ENCODE data around the gene STX18.

Gene STX18

GRCh38 chr4:4401036-4401435 is 140.8 kb downstream of the STX18 start:
- H3K4me1 ChIP-seq (ENCODE audit: control insufficient read depth in 5 of 5, insufficient read depth in 5 of 5, low read length in 5 of 5), result no peaks in the 10 kb centered on the region
- no peak overlapping the region for H3K27ac ChIP-seq (ENCODE audit: low read depth, low read length)
- no peak overlapping the region for H3K9ac ChIP-seq (ENCODE audit: low read length in 5 of 5)
- H3K9me3 ChIP-seq (ENCODE audit: control insufficient read depth in 5 of 5, low read length in 5 of 5), result peaks cover 0 to 10% (median 3%) of the 10 kb centered on the region in 5 donors
- no peaks in the 10 kb centered on the region for H3K36me3 ChIP-seq (ENCODE audit: control insufficient read depth in 5 of 5, insufficient read depth in 5 of 5, low read length in 5 of 5)
- H3K4me3 ChIP-seq (ENCODE audit: low read depth in 1 of 5, low read length in 5 of 5), result no peak overlapping the region
- peaks cover 9 to 46% (median 43%) of the 10 kb centered on the region in 5 donors for H3K27me3 ChIP-seq (ENCODE audit: control insufficient read depth in 5 of 5, insufficient read depth in 4 of 5, low read length in 5 of 5)

DNA sequence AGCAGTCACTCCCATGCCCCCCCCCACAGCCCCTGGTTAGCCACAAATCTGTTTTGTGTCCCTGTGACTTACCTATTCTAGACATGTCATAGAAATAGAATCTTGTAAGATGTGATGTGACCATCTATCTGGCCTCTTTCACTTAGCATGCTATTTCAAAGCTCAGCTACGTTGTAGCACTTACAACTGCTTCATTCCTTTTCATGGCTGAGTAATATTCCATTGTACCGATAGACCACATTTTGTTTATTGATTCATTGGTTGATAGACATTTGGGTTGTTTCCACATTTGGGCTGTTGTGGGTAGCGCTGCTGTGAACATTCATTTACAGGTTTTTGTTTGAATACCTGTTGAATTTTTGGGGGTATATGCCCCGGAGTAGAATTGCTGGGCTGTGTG is 143.4 kb downstream of the STX18 start:
- Histone ChIP-seq H3K9ac (ENCODE audit: low read length in 5 of 5) (no peak overlapping the region), H3K27ac (ENCODE audit: low read depth, low read length) (no peak overlapping the region), H3K36me3 (ENCODE audit: control insufficient read depth in 5 of 5, insufficient read depth in 5 of 5, low read length in 5 of 5) (no peaks in the 10 kb centered on the region), H3K4me3 (ENCODE audit: low read depth in 1 of 5, low read length in 5 of 5) (no peak overlapping the region), H3K4me1 (ENCODE audit: control insufficient read depth in 5 of 5, insufficient read depth in 5 of 5, low read length in 5 of 5) (no peaks in the 10 kb centered on the region), H3K27me3 (ENCODE audit: control insufficient read depth in 5 of 5, insufficient read depth in 4 of 5, low read length in 5 of 5) (peaks cover 17 to 53% (median 48%) of the 10 kb centered on the region in 5 donors), H3K9me3 (ENCODE audit: control insufficient read depth in 5 of 5, low read length in 5 of 5) (peaks cover 0 to 10% (median 3%) of the 10 kb centered on the region in 5 donors)

- no peaks in the 10 kb centered on the region for H3K36me3 ChIP-seq (ENCODE audit: control insufficient read depth in 5 of 5, insufficient read depth in 5 of 5, low read length in 5 of 5)
- H3K9ac ChIP-seq (ENCODE audit: low read length in 5 of 5), result no peak overlapping the region
- no peaks in the 10 kb centered on the region for H3K4me1 ChIP-seq (ENCODE audit: control insufficient read depth in 5 of 5, insufficient read depth in 5 of 5, low read length in 5 of 5)
- peaks cover 19 to 51% (median 48%) of the 10 kb centered on the region in 5 donors for H3K27me3 ChIP-seq (ENCODE audit: control insufficient read depth in 5 of 5, insufficient read depth in 4 of 5, low read length in 5 of 5)
- H3K9me3 ChIP-seq (ENCODE audit: control insufficient read depth in 5 of 5, low read length in 5 of 5), result peaks cover 0 to 10% (median 3%) of the 10 kb centered on the region in 5 donors
- no peak overlapping the region for H3K4me3 ChIP-seq (ENCODE audit: low read depth in 1 of 5, low read length in 5 of 5)
- no peak overlapping the region for H3K27ac ChIP-seq (ENCODE audit: low read depth, low read length)
Observed at GRCh38 chr4:4397441-4397819, 144.4 kb downstream of the STX18 start.

GRCh38 chr4:4396628-4397440 is 145.0 kb downstream of the STX18 start:
- Histone ChIP-seq H3K9ac (ENCODE audit: low read length in 5 of 5) (no peak overlapping the region), H3K9me3 (ENCODE audit: control insufficient read depth in 5 of 5, low read length in 5 of 5) (peaks cover 0 to 10% (median 3%) of the 10 kb centered on the region in 5 donors), H3K4me1 (ENCODE audit: control insufficient read depth in 5 of 5, insufficient read depth in 5 of 5, low read length in 5 of 5) (no peaks in the 10 kb centered on the region), H3K27me3 (ENCODE audit: control insufficient read depth in 5 of 5, insufficient read depth in 4 of 5, low read length in 5 of 5) (peaks cover 19 to 54% (median 51%) of the 10 kb centered on the region in 5 donors), H3K36me3 (ENCODE audit: control insufficient read depth in 5 of 5, insufficient read depth in 5 of 5, low read length in 5 of 5) (no peaks in the 10 kb centered on the region), H3K4me3 (ENCODE audit: low read depth in 1 of 5, low read length in 5 of 5) (no peak overlapping the region), H3K27ac (ENCODE audit: low read depth, low read length) (no peak overlapping the region)

DNA sequence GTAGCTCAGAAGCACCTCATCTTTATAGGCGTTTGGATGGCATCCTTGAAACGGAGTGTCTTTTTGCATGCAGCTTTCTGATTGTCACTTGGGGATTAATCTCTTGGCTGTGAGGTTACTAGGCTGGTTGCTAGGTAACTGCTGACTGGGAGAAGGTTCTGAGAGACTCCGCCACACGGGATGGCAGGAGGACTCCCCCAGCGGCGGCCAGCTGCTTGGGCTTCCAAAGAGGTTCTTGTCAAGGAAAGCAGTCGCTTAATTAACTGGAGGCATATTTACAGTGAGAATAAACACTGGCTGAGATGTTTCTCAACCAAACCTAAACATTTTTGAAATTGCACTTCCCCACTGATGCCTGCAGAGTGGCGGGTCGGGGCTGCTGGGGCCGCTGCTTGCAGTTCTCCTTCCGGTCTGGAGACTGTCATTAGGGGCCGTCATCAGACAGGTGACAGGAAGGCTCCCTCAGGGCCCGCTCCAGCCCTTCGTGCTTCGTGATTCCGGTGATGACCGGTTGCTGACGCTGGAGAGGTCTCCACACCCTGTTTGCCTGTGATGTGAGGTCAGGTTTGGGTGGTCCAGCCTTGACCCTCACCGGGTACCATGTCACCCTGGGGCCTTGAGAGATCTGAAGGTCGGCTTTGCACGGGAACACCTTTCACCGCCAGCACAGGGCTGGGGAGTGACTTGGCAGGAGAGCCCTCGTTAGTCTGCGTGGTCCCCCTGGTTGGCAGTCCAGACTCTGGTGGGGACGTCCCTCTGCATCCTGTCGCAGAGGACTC is 145.8 kb downstream of the STX18 start:
- H3K9ac ChIP-seq (ENCODE audit: low read length in 5 of 5), result no peak overlapping the region

DNA sequence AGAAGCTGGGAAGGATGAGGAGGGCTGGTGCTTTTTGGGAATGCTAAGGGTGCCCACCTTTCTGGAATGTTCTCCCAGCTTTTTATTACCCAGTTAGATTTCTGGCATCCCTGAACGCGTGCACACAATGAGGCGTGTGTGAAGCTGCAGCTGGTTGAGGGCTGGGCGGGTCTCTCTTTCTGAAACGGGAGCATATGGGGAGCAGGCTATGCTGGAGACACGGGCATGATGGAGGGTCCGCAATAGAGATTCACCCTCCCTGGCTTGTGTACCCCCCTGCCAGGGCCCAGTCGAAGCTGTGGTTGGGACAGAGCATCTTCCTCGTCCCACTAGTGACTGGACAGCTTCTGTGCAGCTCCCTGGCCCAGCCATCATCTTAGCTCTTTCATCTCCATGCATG is 146.5 kb downstream of the STX18 start:
- H3K9ac ChIP-seq (ENCODE audit: low read length in 5 of 5), result no peak overlapping the region
- H3K4me3 ChIP-seq (ENCODE audit: low read depth in 1 of 5, low read length in 5 of 5), result no peak overlapping the region
- H3K27me3 ChIP-seq (ENCODE audit: control insufficient read depth in 5 of 5, insufficient read depth in 4 of 5, low read length in 5 of 5), result peaks cover 24 to 58% (median 49%) of the 10 kb centered on the region in 5 donors
- H3K27ac ChIP-seq (ENCODE audit: low read depth, low read length), result no peak overlapping the region
- no peaks in the 10 kb centered on the region for H3K36me3 ChIP-seq (ENCODE audit: control insufficient read depth in 5 of 5, insufficient read depth in 5 of 5, low read length in 5 of 5)
- H3K9me3 ChIP-seq (ENCODE audit: control insufficient read depth in 5 of 5, low read length in 5 of 5), result peaks cover 0 to 10% (median 3%) of the 10 kb centered on the region in 5 donors
- no peaks in the 10 kb centered on the region for H3K4me1 ChIP-seq (ENCODE audit: control insufficient read depth in 5 of 5, insufficient read depth in 5 of 5, low read length in 5 of 5)

More for the DNA sequence above, 145.8 kb downstream of the STX18 start:
- Histone ChIP-seq H3K27ac (ENCODE audit: low read depth, low read length) (no peak overlapping the region), H3K4me3 (ENCODE audit: low read depth in 1 of 5, low read length in 5 of 5) (no peak overlapping the region), H3K27me3 (ENCODE audit: control insufficient read depth in 5 of 5, insufficient read depth in 4 of 5, low read length in 5 of 5) (peaks cover 21 to 57% (median 46%) of the 10 kb centered on the region in 5 donors), H3K9me3 (ENCODE audit: control insufficient read depth in 5 of 5, low read length in 5 of 5) (peaks cover 0 to 10% (median 3%) of the 10 kb centered on the region in 5 donors), H3K4me1 (ENCODE audit: control insufficient read depth in 5 of 5, insufficient read depth in 5 of 5, low read length in 5 of 5) (no peaks in the 10 kb centered on the region), H3K36me3 (ENCODE audit: control insufficient read depth in 5 of 5, insufficient read depth in 5 of 5, low read length in 5 of 5) (no peaks in the 10 kb centered on the region)

DNA sequence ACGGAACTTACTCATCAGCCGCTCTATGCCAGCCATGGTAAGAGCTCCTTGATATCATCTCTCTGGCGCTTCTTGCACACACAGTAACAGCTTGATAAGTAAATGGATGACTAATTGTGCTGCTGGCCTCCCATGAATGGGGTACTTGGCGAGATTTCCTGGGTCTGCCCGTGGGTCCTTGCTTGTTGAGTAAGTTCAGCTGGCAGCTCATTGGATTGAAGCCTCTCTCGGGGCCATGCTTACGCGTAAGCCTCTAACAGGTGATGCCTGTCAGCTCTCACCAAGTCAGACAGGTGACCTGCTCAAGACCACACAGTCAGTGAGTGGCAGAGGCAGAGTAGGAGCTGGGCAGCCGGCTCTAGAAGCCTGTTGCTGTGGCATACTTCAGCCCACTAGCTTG is 147.2 kb downstream of the STX18 start:
- no peaks in the 10 kb centered on the region for H3K4me1 ChIP-seq (ENCODE audit: control insufficient read depth in 5 of 5, insufficient read depth in 5 of 5, low read length in 5 of 5)
- H3K36me3 ChIP-seq (ENCODE audit: control insufficient read depth in 5 of 5, insufficient read depth in 5 of 5, low read length in 5 of 5), result no peaks in the 10 kb centered on the region
- no peak overlapping the region for H3K9ac ChIP-seq (ENCODE audit: low read length in 5 of 5)
- peaks cover 26 to 63% (median 55%) of the 10 kb centered on the region in 5 donors for H3K27me3 ChIP-seq (ENCODE audit: control insufficient read depth in 5 of 5, insufficient read depth in 4 of 5, low read length in 5 of 5)
- no peak overlapping the region for H3K4me3 ChIP-seq (ENCODE audit: low read depth in 1 of 5, low read length in 5 of 5)
- H3K9me3 ChIP-seq (ENCODE audit: control insufficient read depth in 5 of 5, low read length in 5 of 5), result peaks cover 0 to 5% (median 2%) of the 10 kb centered on the region in 5 donors
- H3K27ac ChIP-seq (ENCODE audit: low read depth, low read length), result no peak overlapping the region

DNA sequence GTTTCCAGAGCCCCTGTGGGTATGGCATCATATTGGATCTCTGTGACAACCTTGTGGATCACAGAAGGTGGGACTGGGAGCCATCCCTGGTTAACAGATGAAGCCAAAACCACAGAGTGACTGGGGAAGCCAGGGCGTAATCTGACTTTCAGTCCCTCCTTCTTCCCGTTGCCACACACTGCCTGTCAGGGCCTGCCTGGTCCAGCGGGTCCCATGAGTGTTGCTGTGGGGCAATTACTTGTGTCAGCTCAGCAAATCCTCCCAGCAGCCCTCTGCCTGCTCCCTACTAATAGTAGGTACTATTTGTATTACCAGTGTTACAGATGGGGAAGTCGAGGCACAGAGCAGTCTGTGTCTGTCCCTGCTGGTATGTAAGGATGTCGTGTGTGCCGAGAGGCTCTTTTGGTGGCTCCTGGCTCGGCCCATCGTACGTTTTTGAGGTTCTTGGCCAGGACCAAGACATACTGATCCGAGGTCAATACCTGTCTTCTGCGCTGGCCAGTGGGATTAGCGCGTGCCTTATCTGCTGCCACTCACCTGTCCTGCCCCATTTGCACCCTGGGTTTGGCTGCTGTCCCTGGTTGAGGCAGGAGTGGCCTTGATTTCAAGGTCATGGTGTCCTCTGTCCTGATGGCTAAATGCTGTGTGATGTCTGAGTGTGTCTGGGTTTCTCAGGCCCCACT is 149.2 kb downstream of the STX18 start:
- H3K36me3 ChIP-seq (ENCODE audit: control insufficient read depth in 5 of 5, insufficient read depth in 5 of 5, low read length in 5 of 5), result no peaks in the 10 kb centered on the region
- H3K9ac ChIP-seq (ENCODE audit: low read length in 5 of 5), result no peak overlapping the region
- no peak overlapping the region for H3K4me3 ChIP-seq (ENCODE audit: low read depth in 1 of 5, low read length in 5 of 5)
- no peaks in the 10 kb centered on the region for H3K9me3 ChIP-seq (ENCODE audit: control insufficient read depth in 5 of 5, low read length in 5 of 5)
- no peak overlapping the region for H3K27ac ChIP-seq (ENCODE audit: low read depth, low read length)
- H3K27me3 ChIP-seq (ENCODE audit: control insufficient read depth in 5 of 5, insufficient read depth in 4 of 5, low read length in 5 of 5), result peaks cover 36 to 81% (median 69%) of the 10 kb centered on the region in 5 donors
- peaks cover 0 to 7% (median 6%) of the 10 kb centered on the region in 5 donors for H3K4me1 ChIP-seq (ENCODE audit: control insufficient read depth in 5 of 5, insufficient read depth in 5 of 5, low read length in 5 of 5)

DNA sequence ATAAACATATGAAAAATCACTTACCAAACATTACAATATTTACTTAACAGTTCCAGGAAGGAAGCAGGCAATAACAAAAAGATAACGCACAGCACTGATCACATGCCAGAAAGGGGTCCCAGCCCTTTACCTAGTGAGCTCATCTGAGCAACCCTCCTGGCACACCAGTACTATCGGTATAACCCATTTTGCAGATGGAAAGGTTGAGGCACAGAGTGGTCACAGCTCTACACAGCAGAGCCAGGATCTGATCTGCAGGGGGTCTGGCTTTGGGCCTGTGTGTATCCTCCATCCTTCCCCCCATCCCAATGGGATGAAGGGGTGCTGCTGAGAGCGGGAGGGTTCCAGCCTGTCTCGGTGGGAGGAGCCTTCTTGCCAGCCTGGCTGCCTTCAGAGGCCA is 150.0 kb downstream of the STX18 start:
- H3K36me3 ChIP-seq (ENCODE audit: control insufficient read depth in 5 of 5, insufficient read depth in 5 of 5, low read length in 5 of 5), result no peaks in the 10 kb centered on the region
- H3K4me3 ChIP-seq (ENCODE audit: low read depth in 1 of 5, low read length in 5 of 5), result no peak overlapping the region
- H3K9me3 ChIP-seq (ENCODE audit: control insufficient read depth in 5 of 5, low read length in 5 of 5), result no peaks in the 10 kb centered on the region
- H3K4me1 ChIP-seq (ENCODE audit: control insufficient read depth in 5 of 5, insufficient read depth in 5 of 5, low read length in 5 of 5), result peaks cover 0 to 14% (median 10%) of the 10 kb centered on the region in 5 donors
- H3K9ac ChIP-seq (ENCODE audit: low read length in 5 of 5), result no peak overlapping the region
- no peak overlapping the region for H3K27ac ChIP-seq (ENCODE audit: low read depth, low read length)
- H3K27me3 ChIP-seq (ENCODE audit: control insufficient read depth in 5 of 5, insufficient read depth in 4 of 5, low read length in 5 of 5), result peaks cover 37 to 76% (median 68%) of the 10 kb centered on the region in 5 donors
